H1 (cell line): ENCODE results near the gene RNF208. TPM values are rescaled to one million over a fixed set of nuclear protein-coding genes. Genes with fewer than 3 reads are reported as not detected.

Source experiments
- CTCF ChIA-PET: fragments of 300-600 bp; sonication (Branson Sonifier 250); formaldehyde crosslinking; loops from one replicate; lab custom pipeline; 2021; ENCODE audit not compliant: partially characterized antibody; lab: Charles Lee
- POLR2A ChIA-PET: fragments of 300-600 bp; sonication (Branson Sonifier 250); formaldehyde crosslinking; loops from one replicate; lab custom pipeline; 2021; ENCODE audit warnings: inconsistent platforms; ENCODE audit not compliant: partially characterized antibody; lab: Charles Lee
- DNase-seq, 2 experiments: peaks; one replicate each; pipeline versions ENCODE4 v3.0.0 to v3.0.0-alpha.2; 2010 to 2022; ENCODE audit warnings: low spot score in 2 of 2, low read depth in 1 of 2, mixed read lengths in 1 of 2
- FAIRE-seq: peaks from 2 replicates; lab custom pipeline; 2011; peaks lifted over from hg19 to GRCh38; lab: Jason Lieb, UNC
- H2AFZ ChIP-seq: 2 replicates; pipeline ENCODE4 v1.8.1; 2012; ENCODE audit warnings: low read length, inconsistent platforms
- H2AK5ac ChIP-seq: 2 replicates; pipeline ENCODE4 v1.6.1; 2013; ENCODE audit warnings: low read depth, low read length
- H2BK120ac ChIP-seq: replicated peaks from 2 replicates; pipeline ENCODE3; 2013; ENCODE audit warnings: low read depth, low read length, inconsistent platforms
- H2BK12ac ChIP-seq: 2 replicates; pipeline ENCODE4 v1.6.1; 2013; ENCODE audit warnings: low read depth, low read length
- H2BK15ac ChIP-seq: 2 replicates; pipeline ENCODE4 v1.6.1; 2013; ENCODE audit warnings: low read length
- H2BK20ac ChIP-seq: 2 replicates; pipeline ENCODE4 v1.6.1; 2013; ENCODE audit warnings: low read length
- H2BK5ac ChIP-seq: 2 replicates; pipeline ENCODE4 v1.6.1; 2013; ENCODE audit warnings: low read depth, low read length
- H3K14ac ChIP-seq: 2 replicates; pipeline ENCODE4 v1.6.1; 2013; ENCODE audit warnings: inconsistent platforms; ENCODE audit not compliant: insufficient read length
- H3K18ac ChIP-seq: 2 replicates; pipeline ENCODE4 v1.6.1; 2013; ENCODE audit warnings: low read length; ENCODE audit errors: extremely low read depth
- H3K23ac ChIP-seq: 2 replicates; pipeline ENCODE4 v1.6.1; 2013; ENCODE audit warnings: inconsistent platforms; ENCODE audit not compliant: insufficient read length
- H3K23me2 ChIP-seq: 2 replicates; pipeline ENCODE4 v1.6.1; 2013; ENCODE audit warnings: low read depth, low read length
- H3K27ac ChIP-seq: 2 replicates; pipeline ENCODE4 v1.6.1; 2011; ENCODE audit warnings: low read depth, low read length, inconsistent platforms
- H3K27me3 ChIP-seq, 4 experiments: replicated peaks in 1 of 4; 1 replicate in 1 of 4; 2 replicates in 3 of 4; pipeline versions ENCODE4 v1.6.1 to v1.8.1; 2011 to 2013; ENCODE audit warnings: low read length in 3 of 4, mild to moderate bottlenecking in 3 of 4, inconsistent platforms in 2 of 4, mixed read lengths in 2 of 4, moderate library complexity in 1 of 4; ENCODE audit not compliant: control insufficient read depth in 3 of 4, insufficient read depth in 3 of 4; ENCODE audit errors: extremely low read depth in 1 of 4
- H3K36me3 ChIP-seq, 4 experiments: 2 replicates each; pipeline versions ENCODE4 v1.6.1 to v1.8.1; 2011 to 2013; ENCODE audit warnings: mild to moderate bottlenecking in 4 of 4, low read length in 3 of 4, moderate library complexity in 2 of 4, control low read depth in 1 of 4, inconsistent platforms in 1 of 4; ENCODE audit not compliant: insufficient read depth in 4 of 4, control insufficient read depth in 2 of 4
- H3K4ac ChIP-seq: replicated peaks from 2 replicates; pipeline ENCODE3; 2013; ENCODE audit warnings: low read length, low read depth, mixed read lengths, inconsistent platforms; ENCODE audit not compliant: insufficient read length
- H3K4me1 ChIP-seq, 4 experiments: replicated peaks in 1 of 4; 1 replicate in 1 of 4; 2 replicates in 3 of 4; pipeline versions ENCODE4 v1.6.1 to v1.8.1; 2011 to 2013; ENCODE audit warnings: low read length in 3 of 4, inconsistent platforms in 2 of 4, mixed read lengths in 1 of 4; ENCODE audit not compliant: insufficient read depth in 4 of 4, control insufficient read depth in 3 of 4
- H3K4me2 ChIP-seq, 2 experiments: 2 replicates each; pipeline versions ENCODE4 v1.6.1 to v1.8.1; 2011 to 2013; ENCODE audit warnings: low read depth in 2 of 2, low read length in 2 of 2, control low read depth in 1 of 2, inconsistent platforms in 1 of 2, mild to moderate bottlenecking in 1 of 2; ENCODE audit not compliant: insufficient read depth in 1 of 2
- H3K4me3 ChIP-seq, 4 experiments: fragments of 200-600, 300-600 bp in 1 of 4; sonication (generic), shearing (Covaris generic), sonication (Bioruptor Twin) in 1 of 4; 2 replicates each; pipeline versions ENCODE4 v1.5.1 to v1.8.1; 2011 to 2016; ENCODE audit warnings: low read length in 4 of 4, low read depth in 3 of 4, control low read depth in 2 of 4, inconsistent platforms in 2 of 4, mild to moderate bottlenecking in 2 of 4, mixed read lengths in 1 of 4, moderate library complexity in 1 of 4; ENCODE audit not compliant: insufficient read depth in 2 of 4; ENCODE audit errors: extremely low read depth in 1 of 4
- H3K56ac ChIP-seq: replicated peaks from 2 replicates; pipeline ENCODE3; 2013; ENCODE audit warnings: low read depth, mild to moderate bottlenecking, mixed read lengths, low read length, inconsistent platforms; ENCODE audit not compliant: insufficient read length
- H3K79me1 ChIP-seq: 2 replicates; pipeline ENCODE4 v1.6.1; 2013; ENCODE audit warnings: low read depth, low read length, control low read depth
- H3K79me2 ChIP-seq, 2 experiments: 2 replicates each; pipeline versions ENCODE4 v1.6.1 to v1.8.1; 2012 to 2013; ENCODE audit warnings: low read length in 2 of 2, mild to moderate bottlenecking in 2 of 2, inconsistent platforms in 1 of 2; ENCODE audit not compliant: insufficient read depth in 2 of 2, control insufficient read depth in 1 of 2
- H3K9ac ChIP-seq, 4 experiments: replicated peaks in 1 of 4; 1 replicate in 1 of 4; 2 replicates in 3 of 4; pipeline versions ENCODE4 v1.6.1 to v1.8.1; 2011 to 2013; ENCODE audit warnings: low read depth in 3 of 4, low read length in 3 of 4, control low read depth in 2 of 4, mild to moderate bottlenecking in 2 of 4, moderate library complexity in 2 of 4, inconsistent platforms in 1 of 4; ENCODE audit errors: extremely low read depth in 1 of 4
- H3K9me3 ChIP-seq, 2 experiments: 2 replicates each; pipeline versions ENCODE4 v1.6.1 to v1.8.1; 2012 to 2013; ENCODE audit warnings: mild to moderate bottlenecking in 2 of 2, moderate library complexity in 2 of 2, control low read depth in 1 of 2, inconsistent platforms in 1 of 2, low read depth in 1 of 2, low read length in 1 of 2, mixed read lengths in 1 of 2; ENCODE audit not compliant: insufficient read depth in 2 of 2
- H4K20me1 ChIP-seq, 2 experiments: replicated peaks in 1 of 2; 2 replicates each; pipeline versions ENCODE3 to v1.8.1; 2011 to 2013; ENCODE audit warnings: inconsistent platforms in 2 of 2, low read length in 2 of 2, mild to moderate bottlenecking in 1 of 2; ENCODE audit not compliant: insufficient read depth in 2 of 2, control insufficient read depth in 1 of 2
- H4K5ac ChIP-seq: 2 replicates; pipeline ENCODE4 v1.6.1; 2013; ENCODE audit warnings: low read length, low read depth, mixed read lengths, inconsistent platforms; ENCODE audit not compliant: insufficient read length
- H4K8ac ChIP-seq: 2 replicates; pipeline ENCODE4 v1.8.0; 2013; ENCODE audit warnings: mild to moderate bottlenecking, moderate library complexity, low read length, inconsistent platforms; ENCODE audit not compliant: insufficient read depth; ENCODE audit errors: extremely low read depth
- H4K91ac ChIP-seq: replicated peaks from 2 replicates; pipeline ENCODE3; 2013; ENCODE audit warnings: low read length, mixed read lengths, inconsistent platforms; ENCODE audit not compliant: insufficient read length
- PHF8 ChIP-seq: fragments of 200-600 bp; sonication (generic); conservative IDR thresholded peaks from 2 replicates; pipeline ENCODE4 v1.7.1; 2012; ENCODE audit warnings: low read depth, mild to moderate bottlenecking, inconsistent platforms, low read length, moderate library complexity
- SAP30 ChIP-seq: fragments of 300-600 bp; sonication (generic); IDR thresholded peaks from 2 replicates; pipeline ENCODE4 v1.7.1; 2012; ENCODE audit warnings: low read length, moderate library complexity, mild to moderate bottlenecking, inconsistent platforms; ENCODE audit not compliant: insufficient read depth, insufficient replicate concordance
- TBP ChIP-seq: IDR thresholded peaks from 2 replicates; pipeline ENCODE4 v1.6.1; 2011; ENCODE audit warnings: low read depth, low read length, improper control_type of control experiment
- WGBS, 2 experiments: shearing (Covaris generic) in 1 of 2; methylation state at CpG; one replicate each; pipeline versions ENCODE4 v1.1.6 to v1.1.7; 2013 to 2015; ENCODE audit warnings: low lambda C conversion rate in 2 of 2, mixed read lengths in 2 of 2, inconsistent platforms in 1 of 2, low coverage in 1 of 2, missing lambda C conversion rate in 1 of 2; ENCODE audit not compliant: insufficient replicate concordance in 2 of 2, insufficient coverage in 1 of 2, insufficient read length in 1 of 2; ENCODE audit errors: extremely low coverage in 1 of 2, missing lambda C conversion rate in 1 of 2; 5-methylcytosine and 5-hydroxymethylcytosine counted together
- polyA plus RNA-seq, 7 experiments: library from polyadenylated mRNA; depleted of rRNA in 3 of 7; stranded (reverse) in 5 of 7; unstranded in 2 of 7; fragments of >200 nt in 5 of 7; fragments of 200-250 nt in 2 of 7; gene quantifications; 1 replicate in 5 of 7; 2 replicates in 1 of 7; 4 replicates in 1 of 7; pipeline versions ENCODE4 v1.2.1 to v1.2.3, GENCODE V29; 2011 to 2013; ENCODE audit warnings: missing spikeins in 2 of 7, mixed read lengths in 2 of 7
- total RNA-seq: library from RNA; stranded (reverse); fragmentation: NEBNext Ultra II Directional; extraction: Animal tissue kit (Norgen Biotek cat#: 25700); gene quantifications from 2 replicates; pipeline ENCODE4 v1.2.1, GENCODE V29; 2021

RNF208 gene
- total and polyA plus RNA-seq, 2 of the 8 experiments (the other 6 are each of a cell fraction or from before 2014, with no cell fraction given): 2.7 to 7.7 TPM

DNA sequence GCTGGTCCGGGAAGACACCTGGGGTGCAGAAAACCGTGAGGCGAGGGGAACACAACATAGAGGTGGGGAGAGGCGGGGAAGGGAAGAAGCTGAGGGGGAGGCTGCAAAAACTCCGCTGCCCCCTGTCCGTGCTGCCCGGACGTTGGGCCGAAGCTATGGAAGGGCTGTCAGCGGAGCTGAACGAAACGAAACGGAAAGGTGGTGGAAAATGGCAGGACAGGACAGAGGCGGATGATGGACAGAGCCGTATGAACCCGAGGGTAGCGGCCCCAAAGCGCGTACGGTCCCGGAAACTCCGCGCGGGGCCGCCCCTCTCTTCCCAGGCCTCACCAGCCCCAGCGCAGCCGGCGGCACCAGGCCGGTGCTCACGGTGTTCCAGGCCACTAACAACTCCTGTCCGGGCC lies 34.0 kb downstream of the RNF208 start:
- TF ChIP-seq SAP30 (peak; percentile 74), PHF8 (peak; percentile 95), TBP (no peak)
- Histone ChIP-seq H3K9ac (peak overlapping the region; percentile 37 to 84 (median 79)), H3K23me2 (peaks cover 8% of the 10 kb centered on the region; the same call in 1 of the 2 replicates), H3K4me2 (peak overlapping the region; percentile 83 to 96), H2AFZ (no peak overlapping the region), H3K23ac (no peak overlapping the region), H2BK12ac (no peak overlapping the region), H4K91ac (no peak overlapping the region), H3K4ac (peak overlapping the region; percentile 4), H2AK5ac (no peak overlapping the region), H3K56ac (peak overlapping the region; percentile 69), H2BK15ac (no peak overlapping the region), H3K79me1 (peaks cover 9% of the 10 kb centered on the region; the same call in 1 of the 2 replicates), H2BK120ac (no peak overlapping the region), H4K5ac (no peak overlapping the region), H4K8ac (peak overlapping the region; percentile 96), H3K4me1 (peaks cover 0 to 17% (median 6%) of the 10 kb centered on the region in 4 experiments; a peak in 5 of 7 replicates), H3K27me3 (no peaks in the 10 kb centered on the region; a peak in 1 of 7 replicates), H4K20me1 (peaks cover 8 to 28% of the 10 kb centered on the region in 2 experiments), H3K9me3 (no peaks in the 10 kb centered on the region), H3K36me3 (peaks cover 3 to 13% (median 8%) of the 10 kb centered on the region in 4 experiments; a peak in 6 of 8 replicates), H3K4me3 (peak overlapping the region; percentile 71 to 92 (median 82)), H2BK5ac (no peak overlapping the region), H3K27ac (peak overlapping the region; percentile 57; the same call in 1 of the 2 replicates), H3K79me2 (peaks cover 0 to 30% of the 10 kb centered on the region in 2 experiments; a peak in 2 of 4 replicates), H3K18ac (no peak overlapping the region), H2BK20ac (no peak overlapping the region), H3K14ac (no peak overlapping the region)
- ChIA-PET POLR2A (interaction anchor here (0.6 to 11.0 kb wide), 16 partner anchors 8 to 59 kb away, joined by 3 to 107 read pairs (median 8); partner anchors contain the start of genes CYSRT1, NDOR1, RNF208 and RNF224), CTCF (interaction anchor here (1.0 to 14.0 kb wide), 10 partner anchors 9 to 152 kb away, joined by 3 to 204 read pairs (median 10); partner anchors contain the start of genes CYSRT1, LRRC26, NDOR1 and RNF208)
- 2% methylated on average over 13 of the region's 31 CpGs; no CpG with 5 or more reads in 1 of the 2 experiments for WGBS, 2 experiments
- FAIRE-seq (no peak), DNase-seq (no peak)
